ENCODE data around the gene DRC1.

GRCh38 chr2:26460613-26461031 lies 58.9 kb downstream of the DRC1 start:
- TF ChIP-seq POLR2A (IDR thresholded peaks at IDR 0.05) (no peak), CTCF (IDR thresholded peaks at IDR 0.05) (no peak)
